HepG2 (cell line): ENCODE results near the gene S100A6. TPM values are rescaled to one million over a fixed set of nuclear protein-coding genes. Genes with fewer than 3 reads are reported as not detected.

Source experiments
- ATAC-seq: fragments of 200-7000 bp; cut with Tn5 transposase; 3 replicates; pipeline ENCODE4 v1.9.1; 2020; ENCODE audit warnings: mild to moderate bottlenecking, moderate library complexity
- BruUV-seq: library from RNA; stranded (reverse); fragments of 400-500 nt; replicated peaks from 2 replicates; lab custom pipeline; 2021; lab: Mats Ljungman, UMichigan
- CTCF ChIA-PET: fragments of 300-600 bp; formaldehyde crosslinking; extraction: SDS; loops from one replicate; lab custom pipeline; 2021; ENCODE audit warnings: low total read pairs, inconsistent platforms, low intra/inter-chr PET ratio; lab: Yijun Ruan, JAX
- POLR2A ChIA-PET: fragments of 350-600 bp; sonication (Branson Sonifier 250); formaldehyde crosslinking; loops from one replicate; lab custom pipeline; 2020; ENCODE audit warnings: antibody characterized with exemption, inconsistent platforms; lab: Yijun Ruan, JAX
- DNase-seq: peaks from one replicate; pipeline ENCODE4 v3.0.0-alpha.2; 2015; ENCODE audit warnings: low spot score
- FAIRE-seq: peaks from 3 replicates; lab custom pipeline; 2011; peaks lifted over from hg19 to GRCh38; lab: Jason Lieb, UNC
- H2AFZ ChIP-seq: one replicate; pipeline ENCODE4 v1.6.1; 2011; ENCODE audit warnings: low read length, inconsistent platforms
- H3K27ac ChIP-seq: fragments of 300-600 bp; 3 replicates; pipeline ENCODE4 v1.8.0; 2011; ENCODE audit warnings: mixed run types, mild to moderate bottlenecking, mixed read lengths, low read length, inconsistent platforms; ENCODE audit not compliant: insufficient read depth; ENCODE audit errors: extremely low read length
- H3K27me3 ChIP-seq, 2 experiments: fragments of 200-600 bp in 1 of 2; 2 replicates in 1 of 2; 3 replicates in 1 of 2; pipeline versions ENCODE4 v1.6.0 to v1.8.0; 2011; ENCODE audit warnings: low read length in 2 of 2, mild to moderate bottlenecking in 2 of 2, moderate library complexity in 2 of 2, inconsistent platforms in 1 of 2; ENCODE audit not compliant: insufficient read depth in 2 of 2, control insufficient read depth in 1 of 2
- H3K36me3 ChIP-seq, 2 experiments: fragments of 200-600 bp in 1 of 2; replicated peaks in 1 of 2; 2 replicates in 1 of 2; 3 replicates in 1 of 2; pipeline versions ENCODE4 v1.5.1 to v1.8.0; 2011; ENCODE audit warnings: low read length in 2 of 2, inconsistent platforms in 1 of 2; ENCODE audit not compliant: insufficient read depth in 2 of 2, control insufficient read depth in 1 of 2
- H3K4me1 ChIP-seq: 2 replicates; pipeline ENCODE4 v1.5.1; 2012; ENCODE audit warnings: low read length, inconsistent platforms; ENCODE audit not compliant: insufficient read depth
- H3K4me2 ChIP-seq: 2 replicates; pipeline ENCODE4 v1.6.0; 2011; ENCODE audit warnings: low read depth, low read length, inconsistent platforms
- H3K4me3 ChIP-seq, 3 experiments: fragments of 200-600 bp in 1 of 3; sonication (generic), shearing (Covaris generic) in 1 of 3; replicated peaks in 1 of 3; 2 replicates each; pipeline ENCODE4 v1.5.1; 2011 to 2016; ENCODE audit warnings: low read length in 3 of 3, inconsistent platforms in 2 of 3, low read depth in 2 of 3, mild to moderate bottlenecking in 2 of 3, control low read depth in 1 of 3, mixed read lengths in 1 of 3; ENCODE audit not compliant: insufficient read depth in 1 of 3
- H3K79me2 ChIP-seq: one replicate; pipeline ENCODE4 v1.6.1; 2011; ENCODE audit warnings: low read length, inconsistent platforms; ENCODE audit not compliant: insufficient read depth
- H3K9ac ChIP-seq: 2 replicates; pipeline ENCODE4 v1.6.0; 2011; ENCODE audit warnings: mild to moderate bottlenecking, low read depth, low read length, inconsistent platforms; ENCODE audit not compliant: insufficient read depth
- H3K9me3 ChIP-seq: 2 replicates; pipeline ENCODE4 v1.5.1; 2012; ENCODE audit warnings: mild to moderate bottlenecking, low read length
- H4K20me1 ChIP-seq: 2 replicates; pipeline ENCODE4 v1.6.0; 2011; ENCODE audit warnings: inconsistent platforms, mild to moderate bottlenecking, low read length, moderate library complexity; ENCODE audit not compliant: insufficient read depth
- AGO2 ChIP-seq: fragments of 200-400 bp; formaldehyde crosslinking; optimal IDR thresholded peaks from 2 replicates; pipeline ENCODE3; 2017; ENCODE audit warnings: mild to moderate bottlenecking, low read depth, low read length, moderate library complexity
- DNMT1 ChIP-seq: sonication (generic); formaldehyde crosslinking; IDR thresholded peaks from 2 replicates; pipeline ENCODE4 v1.5.1; 2020; ENCODE audit warnings: mild to moderate bottlenecking, missing genetic modification reagents
- MED13 ChIP-seq: sonication (generic); formaldehyde crosslinking; IDR thresholded peaks from 2 replicates; pipeline ENCODE4 v1.5.0; 2020; ENCODE audit warnings: missing genetic modification reagents
- MIER2 ChIP-seq: IDR thresholded peaks from 2 replicates; pipeline ENCODE4 v1.6.1; 2016; ENCODE audit warnings: missing biosample characterization, missing genetic modification reagents
- POGZ ChIP-seq: sonication (generic); formaldehyde crosslinking; IDR thresholded peaks from 2 replicates; pipeline ENCODE4 v1.4.0; 2020; ENCODE audit warnings: mild to moderate bottlenecking, missing genetic modification reagents
- REL ChIP-seq: sonication (generic); formaldehyde crosslinking; conservative IDR thresholded peaks from 2 replicates; pipeline ENCODE4 v1.8.0; 2022; ENCODE audit warnings: mild to moderate bottlenecking, missing genetic modification reagents, moderate library complexity
- ZNF501 ChIP-seq: sonication (generic); formaldehyde crosslinking; IDR thresholded peaks from 2 replicates; pipeline ENCODE4 v1.5.1; 2020; ENCODE audit warnings: mild to moderate bottlenecking, moderate library complexity, missing genetic modification reagents
- ZNF614 ChIP-seq: IDR thresholded peaks from 2 replicates; pipeline ENCODE4 v1.6.1; 2018; ENCODE audit warnings: missing biosample characterization, missing genetic modification reagents, inconsistent platforms, borderline replicate concordance
- ZNF724P ChIP-seq: sonication (generic); formaldehyde crosslinking; IDR thresholded peaks from 2 replicates; pipeline ENCODE4 v1.8.0; 2022; ENCODE audit warnings: missing genetic modification reagents, borderline replicate concordance
- ZNF747 ChIP-seq: sonication (generic); formaldehyde crosslinking; IDR thresholded peaks from 2 replicates; pipeline ENCODE4 v1.8.1; 2023; ENCODE audit warnings: missing genetic modification reagents, mild to moderate bottlenecking, borderline replicate concordance
- ZNF768 ChIP-seq: sonication (generic); formaldehyde crosslinking; IDR thresholded peaks from 2 replicates; pipeline ENCODE4 v1.4.0; 2020; ENCODE audit warnings: missing genetic modification reagents
- ZSCAN25 ChIP-seq: sonication (generic); formaldehyde crosslinking; IDR thresholded peaks from 2 replicates; pipeline ENCODE4 v1.8.0; 2022; ENCODE audit warnings: mild to moderate bottlenecking, missing genetic modification reagents
- WGBS: methylation state at CpG from one replicate; pipeline ENCODE4 v1.1.6; 2017; ENCODE audit warnings: low lambda C conversion rate; 5-methylcytosine and 5-hydroxymethylcytosine counted together
- in situ Hi-C: cut with HindIII; loops from 2 replicates; pipeline ENCODE4 v1.10.0; 2017; ENCODE audit warnings: low pct_unique_long_range_greater_than_20kb; ENCODE audit not compliant: extremely low pct_ligation_motif_present
- intact Hi-C: fragments of 100-400 bp; cut with micrococcal nuclease; formaldehyde crosslinking; loops from one replicate; pipeline ENCODE4 v1.10.0; 2022; ENCODE audit not compliant: unreplicated experiment
- polyA plus RNA-seq, 8 experiments: library from polyadenylated mRNA; depleted of rRNA in 3 of 8; stranded (reverse) in 7 of 8; unstranded in 1 of 8; fragments of >200 nt; fragmentation: Illumina TruSeq in 4 of 8; extraction: Trizol in 4 of 8; gene quantifications; 2 replicates each; pipeline versions ENCODE4 v1.2.1 to v1.2.3, GENCODE V29; 2011 to 2016; ENCODE audit warnings: low read depth in 4 of 8, missing spikeins in 1 of 8, mixed read lengths in 1 of 8; ENCODE audit not compliant: insufficient read depth in 1 of 8
- total RNA-seq, 5 experiments: library from RNA; depleted of rRNA; stranded (reverse); fragments of >200 nt; fragmentation: Illumina TruSeq; extraction: Trizol; gene quantifications; 2 replicates each; pipeline ENCODE4 v1.2.3, GENCODE V29; 2016; ENCODE audit warnings: low read depth in 1 of 5
- TF ChIP-seq, protein P1 (sequence below): sonication (generic); formaldehyde crosslinking; IDR thresholded peaks from 2 replicates; pipeline ENCODE4 v1.4.0; 2020; ENCODE audit warnings: mild to moderate bottlenecking, low read depth, missing genetic modification reagents
- TF ChIP-seq, protein P2 (sequence below): sonication (generic); formaldehyde crosslinking; IDR thresholded peaks from 2 replicates; pipeline ENCODE4 v1.4.0; 2020; ENCODE audit warnings: missing genetic modification reagents

The S100A6 gene
- total and polyA plus RNA-seq, 2 of the 13 experiments (the other 11 are each of a cell fraction or from before 2014, with no cell fraction given): 72.9 to 85.0 TPM

DNA sequence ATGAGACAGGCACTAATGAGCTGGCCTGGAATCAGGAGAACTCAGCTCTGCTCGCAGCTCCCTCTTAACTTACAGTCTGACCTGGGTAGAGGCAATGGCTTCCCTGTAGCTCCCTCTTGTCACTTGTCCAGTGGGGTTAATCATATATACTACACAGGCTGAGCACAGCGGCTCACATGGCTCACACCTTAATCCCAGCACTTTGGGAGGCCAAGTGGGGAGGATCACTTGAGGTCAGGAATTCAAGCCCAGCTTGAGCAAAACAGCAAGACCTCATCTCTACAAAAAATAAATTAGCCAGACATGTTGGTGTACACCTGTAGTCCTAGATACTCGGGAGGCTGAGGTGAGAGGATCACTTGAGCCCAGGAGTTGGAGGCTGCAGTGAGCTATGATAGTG is 4.2 kb downstream of the S100A6 start:
- no peak overlapping the region for H3K27ac ChIP-seq
- no TSS peak for BruUV-seq
- no peak overlapping the region for H3K9ac ChIP-seq
- no peaks in the 10 kb centered on the region; a peak in 1 of 5 replicates for H3K27me3 ChIP-seq
- no peak for FAIRE-seq
- no peak overlapping the region for H2AFZ ChIP-seq
- no peak for ATAC-seq
- no peak overlapping the region for H3K4me2 ChIP-seq
- DNase-seq: no peak
- TF ChIP-seq AGO2: no peak
- no peak for TF ChIP-seq ZNF614 (CRISPR knock-in tag)
- TF ChIP-seq REL (CRISPR knock-in tag): no peak
- no peak for TF ChIP-seq ZNF747 (CRISPR knock-in tag)
- TF ChIP-seq DNMT1 (CRISPR knock-in tag): no peak
- no peak for TF ChIP-seq ZSCAN25 (CRISPR knock-in tag)
- no peak for TF ChIP-seq ZNF724P (CRISPR knock-in tag)
- TF ChIP-seq ZNF501 (CRISPR knock-in tag): no peak
- TF ChIP-seq MIER2 (CRISPR knock-in tag): no peak
- TF ChIP-seq ZNF768 (CRISPR knock-in tag): no peak
- TF ChIP-seq, protein P1, sequence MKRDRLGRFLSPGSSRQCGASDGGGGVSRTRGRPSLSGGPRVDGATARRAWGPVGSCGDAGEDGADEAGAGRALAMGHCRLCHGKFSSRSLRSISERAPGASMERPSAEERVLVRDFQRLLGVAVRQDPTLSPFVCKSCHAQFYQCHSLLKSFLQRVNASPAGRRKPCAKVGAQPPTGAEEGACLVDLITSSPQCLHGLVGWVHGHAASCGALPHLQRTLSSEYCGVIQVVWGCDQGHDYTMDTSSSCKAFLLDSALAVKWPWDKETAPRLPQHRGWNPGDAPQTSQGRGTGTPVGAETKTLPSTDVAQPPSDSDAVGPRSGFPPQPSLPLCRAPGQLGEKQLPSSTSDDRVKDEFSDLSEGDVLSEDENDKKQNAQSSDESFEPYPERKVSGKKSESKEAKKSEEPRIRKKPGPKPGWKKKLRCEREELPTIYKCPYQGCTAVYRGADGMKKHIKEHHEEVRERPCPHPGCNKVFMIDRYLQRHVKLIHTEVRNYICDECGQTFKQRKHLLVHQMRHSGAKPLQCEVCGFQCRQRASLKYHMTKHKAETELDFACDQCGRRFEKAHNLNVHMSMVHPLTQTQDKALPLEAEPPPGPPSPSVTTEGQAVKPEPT (CRISPR knock-in tag): no peak
- no peak for TF ChIP-seq MED13 (CRISPR knock-in tag)
- TF ChIP-seq, protein P2, sequence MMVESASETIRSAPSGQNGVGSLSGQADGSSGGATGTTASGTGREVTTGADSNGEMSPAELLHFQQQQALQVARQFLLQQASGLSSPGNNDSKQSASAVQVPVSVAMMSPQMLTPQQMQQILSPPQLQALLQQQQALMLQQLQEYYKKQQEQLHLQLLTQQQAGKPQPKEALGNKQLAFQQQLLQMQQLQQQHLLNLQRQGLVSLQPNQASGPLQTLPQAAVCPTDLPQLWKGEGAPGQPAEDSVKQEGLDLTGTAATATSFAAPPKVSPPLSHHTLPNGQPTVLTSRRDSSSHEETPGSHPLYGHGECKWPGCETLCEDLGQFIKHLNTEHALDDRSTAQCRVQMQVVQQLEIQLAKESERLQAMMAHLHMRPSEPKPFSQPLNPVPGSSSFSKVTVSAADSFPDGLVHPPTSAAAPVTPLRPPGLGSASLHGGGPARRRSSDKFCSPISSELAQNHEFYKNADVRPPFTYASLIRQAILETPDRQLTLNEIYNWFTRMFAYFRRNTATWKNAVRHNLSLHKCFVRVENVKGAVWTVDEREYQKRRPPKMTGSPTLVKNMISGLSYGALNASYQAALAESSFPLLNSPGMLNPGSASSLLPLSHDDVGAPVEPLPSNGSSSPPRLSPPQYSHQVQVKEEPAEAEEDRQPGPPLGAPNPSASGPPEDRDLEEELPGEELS (CRISPR knock-in tag): no peak
- TF ChIP-seq POGZ (CRISPR knock-in tag): no peak
- intact Hi-C loops (no loop called here), in situ Hi-C loops (loop anchor here (5.0 kb wide), 1 partner anchor 36 kb away; the partner anchor contains the start of gene S100A2)
- H4K20me1 ChIP-seq: no peaks in the 10 kb centered on the region
- 56% methylated on average over 2 of the region's 3 CpGs for WGBS
- no peaks in the 10 kb centered on the region for H3K79me2 ChIP-seq
- CTCF ChIA-PET: interaction anchor here (2.8 kb wide), 1 partner anchor 36 kb away, joined by 42 read pairs; no protein-coding TSS in a partner anchor
- peaks cover 53% of the 10 kb centered on the region for H3K4me1 ChIP-seq
- H3K4me3 ChIP-seq: no peak overlapping the region
- H3K9me3 ChIP-seq: no peaks in the 10 kb centered on the region
- H3K36me3 ChIP-seq: no peaks in the 10 kb centered on the region
- POLR2A ChIA-PET: interaction anchor here (1.6 to 6.6 kb wide), 4 partner anchors 12 to 102 kb away, joined by 5 to 49 read pairs (median 18); partner anchors contain the start of genes CHTOP and S100A2
